MM.1S (cell line): ENCODE measurements around the gene OCLN.

Source experiments
- EZH2 ChIP-seq: fragments of 300-600 bp; sonication (generic); optimal IDR thresholded peaks from 2 replicates; pipeline ENCODE3; 2017; ENCODE audit warnings: low read depth, mild to moderate bottlenecking, antibody characterized with exemption, low read length, mixed read lengths
- EZH2phosphoT487 ChIP-seq: fragments of 300-600 bp; sonication (generic); IDR thresholded peaks from 2 replicates; pipeline ENCODE4 v1.6.1; 2018; ENCODE audit warnings: antibody characterized with exemption, low read length
- TF ChIP-seq, protein P1 (sequence below): fragments of 300-600 bp; sonication (generic); IDR thresholded peaks from 2 replicates; pipeline ENCODE4 v1.5.1; 2016; ENCODE audit warnings: antibody characterized with exemption, low read length, mixed read lengths

DNA sequence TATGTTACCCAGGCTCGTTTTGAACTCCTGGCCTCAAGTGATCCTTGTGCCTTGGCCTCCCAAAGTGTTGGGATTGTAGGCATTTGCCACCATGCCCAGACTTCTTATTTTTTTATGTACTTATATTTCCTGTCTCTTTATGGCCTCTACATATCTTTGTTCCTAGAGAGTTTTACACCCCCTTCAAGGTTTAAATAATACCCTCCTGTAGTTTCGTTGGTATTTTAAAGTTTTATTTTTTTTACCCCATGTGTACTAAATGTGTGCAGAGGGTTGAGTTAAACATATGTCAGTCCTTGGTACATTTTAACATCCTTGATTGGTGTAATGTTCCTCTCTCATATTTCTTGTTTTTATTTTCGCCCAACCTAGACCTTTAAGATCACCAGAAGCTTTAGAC is 29.4 kb downstream of the OCLN start:
- TF ChIP-seq, protein P1, sequence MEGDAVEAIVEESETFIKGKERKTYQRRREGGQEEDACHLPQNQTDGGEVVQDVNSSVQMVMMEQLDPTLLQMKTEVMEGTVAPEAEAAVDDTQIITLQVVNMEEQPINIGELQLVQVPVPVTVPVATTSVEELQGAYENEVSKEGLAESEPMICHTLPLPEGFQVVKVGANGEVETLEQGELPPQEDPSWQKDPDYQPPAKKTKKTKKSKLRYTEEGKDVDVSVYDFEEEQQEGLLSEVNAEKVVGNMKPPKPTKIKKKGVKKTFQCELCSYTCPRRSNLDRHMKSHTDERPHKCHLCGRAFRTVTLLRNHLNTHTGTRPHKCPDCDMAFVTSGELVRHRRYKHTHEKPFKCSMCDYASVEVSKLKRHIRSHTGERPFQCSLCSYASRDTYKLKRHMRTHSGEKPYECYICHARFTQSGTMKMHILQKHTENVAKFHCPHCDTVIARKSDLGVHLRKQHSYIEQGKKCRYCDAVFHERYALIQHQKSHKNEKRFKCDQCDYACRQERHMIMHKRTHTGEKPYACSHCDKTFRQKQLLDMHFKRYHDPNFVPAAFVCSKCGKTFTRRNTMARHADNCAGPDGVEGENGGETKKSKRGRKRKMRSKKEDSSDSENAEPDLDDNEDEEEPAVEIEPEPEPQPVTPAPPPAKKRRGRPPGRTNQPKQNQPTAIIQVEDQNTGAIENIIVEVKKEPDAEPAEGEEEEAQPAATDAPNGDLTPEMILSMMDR, result no peak
- TF ChIP-seq EZH2 (no peak), EZH2phosphoT487 (no peak)
